Uterus (tissue), 4 donors: ENCODE results near the gene NKAIN2. TPM values are rescaled to one million over a fixed set of nuclear protein-coding genes. Genes with fewer than 3 reads are reported as not detected.

Experiments used
- DNase-seq, 2 donors: peaks; one replicate each; pipeline ENCODE4 v3.0.0-alpha.2; 2019 to 2020
- H3K27ac ChIP-seq, 2 donors: fragments of 200-600 bp; sonication (generic); 1 replicate in 1 of 2; 2 replicates in 1 of 2; pipeline ENCODE4 v1.5.1; 2016 to 2018
- H3K27me3 ChIP-seq, 2 donors: fragments of 200-600 bp; sonication (generic); one replicate each; pipeline ENCODE4 v1.5.1; 2018 to 2019; ENCODE audit warnings: control low read depth in 1 of 2
- H3K36me3 ChIP-seq, 2 donors: fragments of 200-600 bp; sonication (generic); one replicate each; pipeline ENCODE4 v1.5.1; 2019; ENCODE audit warnings: control low read depth in 1 of 2
- H3K4me1 ChIP-seq, 2 donors: fragments of 200-600 bp; sonication (generic); one replicate each; pipeline ENCODE4 v1.5.1; 2018 to 2019; ENCODE audit warnings: control low read depth in 1 of 2
- H3K4me3 ChIP-seq, 2 donors: fragments of 200-600 bp; sonication (generic); 1 replicate in 1 of 2; 2 replicates in 1 of 2; pipeline ENCODE4 v1.5.1; 2018 to 2019; ENCODE audit warnings: mild to moderate bottlenecking in 1 of 2
- H3K9me3 ChIP-seq, 2 donors: fragments of 200-600 bp; sonication (generic); one replicate each; pipeline ENCODE4 v1.5.1; 2019; ENCODE audit warnings: control low read depth in 1 of 2
- POLR2A ChIP-seq, 2 donors: fragments of 450-650 bp; IDR thresholded peaks; one replicate each; pipeline ENCODE4 v1.6.1; 2016; ENCODE audit warnings: antibody characterized with exemption in 2 of 2, mild to moderate bottlenecking in 1 of 2, moderate library complexity in 1 of 2
- intact Hi-C: fragments of 100-400 bp; cut with DNase I; formaldehyde crosslinking; loops from one replicate; pipeline ENCODE4 v1.15.1; 2023; ENCODE audit warnings: low total_unique reads
- total RNA-seq, 4 donors: library from RNA; depleted of rRNA in 3 of 4; stranded (reverse); fragments of >200 nt in 3 of 4; gene quantifications; one replicate each; pipeline versions ENCODE4 v1.1.0 to v1.2.4, GENCODE V29; 2014 to 2023
- TF ChIP-seq, protein P1 (sequence below), 4 experiments: fragments of 200-600 bp in 2 of 4; fragments of 450-650 bp in 2 of 4; sonication (generic) in 2 of 4; IDR thresholded peaks; one replicate each; pipeline ENCODE4 v1.5.1; 2016 to 2019; ENCODE audit warnings: antibody characterized with exemption in 4 of 4, mild to moderate bottlenecking in 2 of 4, moderate library complexity in 1 of 4
- donor health status: DM: yes; HTN: yes; CAD: no.

NKAIN2 gene
- total RNA-seq, 4 donors from 2014 or later = 0.59 to 1.1 (median 1.0) TPM; not detected in 1

DNA sequence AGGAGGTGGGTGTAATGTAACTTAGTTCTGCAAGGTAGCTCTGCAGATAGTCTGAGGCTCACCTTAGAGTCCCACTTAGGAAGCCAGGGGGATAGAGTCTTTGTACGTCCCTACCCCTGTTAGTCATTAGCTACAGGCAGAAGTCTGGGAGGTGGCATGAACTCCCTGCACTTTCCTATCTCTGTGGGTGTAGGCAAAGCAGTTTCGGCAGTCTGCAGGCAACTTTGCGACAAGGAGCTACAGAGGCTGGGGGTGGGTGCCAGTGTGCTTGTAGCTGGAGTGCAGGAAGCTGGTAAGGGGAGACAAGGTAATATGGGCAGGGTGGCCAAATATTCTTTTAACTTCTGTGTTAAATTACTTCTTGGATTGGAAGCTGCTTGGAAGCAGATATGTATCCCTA lies 45.7 kb downstream of the NKAIN2 start:
- intact Hi-C loops = no loop called here
- no peaks in the 10 kb centered on the region for H3K9me3 ChIP-seq
- no peak overlapping the region for H3K27ac ChIP-seq

DNA sequence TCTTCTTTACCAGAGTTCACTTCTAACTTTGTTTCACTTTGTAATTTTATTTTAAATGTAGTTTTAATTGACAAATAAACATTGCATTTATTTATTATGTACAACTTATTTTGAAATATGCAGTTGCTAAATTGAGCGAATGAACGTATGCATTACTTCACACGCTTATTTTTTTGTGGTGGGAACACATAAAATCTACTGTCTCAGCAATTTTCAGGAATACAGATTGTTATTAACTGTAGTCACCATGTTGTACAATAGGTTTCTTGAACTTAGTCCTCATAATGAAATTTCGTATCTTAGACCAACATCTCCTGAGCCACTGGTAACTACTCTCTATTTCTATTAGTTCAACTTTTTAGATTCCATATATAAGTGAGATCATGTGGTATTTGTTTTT lies 46.9 kb downstream of the NKAIN2 start:
- Histone ChIP-seq H3K27ac (no peak overlapping the region), H3K9me3 (no peaks in the 10 kb centered on the region)

More for the DNA sequence above, 45.7 kb downstream of the NKAIN2 start:
- no peak overlapping the region for H3K4me3 ChIP-seq
- H3K27me3 ChIP-seq = no peaks in the 10 kb centered on the region
- DNase-seq = no peak
- TF ChIP-seq, protein P1, sequence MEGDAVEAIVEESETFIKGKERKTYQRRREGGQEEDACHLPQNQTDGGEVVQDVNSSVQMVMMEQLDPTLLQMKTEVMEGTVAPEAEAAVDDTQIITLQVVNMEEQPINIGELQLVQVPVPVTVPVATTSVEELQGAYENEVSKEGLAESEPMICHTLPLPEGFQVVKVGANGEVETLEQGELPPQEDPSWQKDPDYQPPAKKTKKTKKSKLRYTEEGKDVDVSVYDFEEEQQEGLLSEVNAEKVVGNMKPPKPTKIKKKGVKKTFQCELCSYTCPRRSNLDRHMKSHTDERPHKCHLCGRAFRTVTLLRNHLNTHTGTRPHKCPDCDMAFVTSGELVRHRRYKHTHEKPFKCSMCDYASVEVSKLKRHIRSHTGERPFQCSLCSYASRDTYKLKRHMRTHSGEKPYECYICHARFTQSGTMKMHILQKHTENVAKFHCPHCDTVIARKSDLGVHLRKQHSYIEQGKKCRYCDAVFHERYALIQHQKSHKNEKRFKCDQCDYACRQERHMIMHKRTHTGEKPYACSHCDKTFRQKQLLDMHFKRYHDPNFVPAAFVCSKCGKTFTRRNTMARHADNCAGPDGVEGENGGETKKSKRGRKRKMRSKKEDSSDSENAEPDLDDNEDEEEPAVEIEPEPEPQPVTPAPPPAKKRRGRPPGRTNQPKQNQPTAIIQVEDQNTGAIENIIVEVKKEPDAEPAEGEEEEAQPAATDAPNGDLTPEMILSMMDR (IDR thresholded peaks at IDR 0.05) = no peak
- no peak for TF ChIP-seq POLR2A (IDR thresholded peaks at IDR 0.05)
- H3K4me1 ChIP-seq = no peaks in the 10 kb centered on the region
- H3K36me3 ChIP-seq = no peaks in the 10 kb centered on the region

DNA sequence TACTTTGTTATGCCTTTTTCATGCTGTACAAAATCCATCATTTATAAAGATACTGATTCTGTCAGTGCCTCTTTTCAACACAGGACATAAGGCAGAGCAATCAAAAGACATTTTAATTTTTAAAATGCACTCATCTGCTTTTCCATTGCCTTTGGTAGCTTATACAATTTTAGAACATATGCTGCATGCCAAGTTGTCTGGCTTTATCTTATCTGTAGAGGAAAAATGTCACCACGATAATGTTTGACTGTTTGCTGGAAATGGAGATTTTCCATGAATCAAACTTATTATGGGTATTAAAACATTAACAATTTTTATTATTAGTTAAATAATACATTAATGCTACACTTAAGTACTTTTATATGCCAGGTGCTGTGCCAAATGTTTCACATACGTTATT lies 50.5 kb downstream of the NKAIN2 start:
- no peaks in the 10 kb centered on the region for H3K36me3 ChIP-seq
- intact Hi-C loops = no loop called here

More for the DNA sequence above, 46.9 kb downstream of the NKAIN2 start:
- no peak for DNase-seq
- no peaks in the 10 kb centered on the region for H3K4me1 ChIP-seq
- no peaks in the 10 kb centered on the region for H3K27me3 ChIP-seq
- intact Hi-C loops = no loop called here
- TF ChIP-seq, protein P1 (IDR thresholded peaks at IDR 0.05) = no peak
- TF ChIP-seq POLR2A (IDR thresholded peaks at IDR 0.05) = no peak
- no peak overlapping the region for H3K4me3 ChIP-seq
- H3K36me3 ChIP-seq = no peaks in the 10 kb centered on the region

DNA sequence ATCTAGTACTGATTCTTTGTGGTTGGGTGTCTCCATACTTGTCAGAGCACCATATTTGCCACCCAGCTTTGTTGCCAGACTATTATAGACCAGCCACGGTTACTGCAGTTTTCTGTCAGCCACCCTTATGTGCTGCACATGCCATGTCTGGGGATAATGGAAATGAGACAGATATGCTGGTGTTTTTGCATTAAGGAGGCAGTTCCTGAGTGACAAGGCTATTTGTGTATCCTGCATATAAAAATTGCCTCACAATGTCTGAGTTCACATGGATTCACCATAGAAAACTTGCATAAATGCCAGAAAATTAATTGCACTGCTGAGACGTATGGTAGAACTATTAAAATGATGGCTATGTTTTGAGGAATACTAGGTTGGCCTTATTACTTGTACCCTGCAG lies 51.8 kb downstream of the NKAIN2 start:
- intact Hi-C loops = no loop called here
- no peaks in the 10 kb centered on the region for H3K4me1 ChIP-seq
- no peaks in the 10 kb centered on the region for H3K27me3 ChIP-seq
- H3K4me3 ChIP-seq = no peak overlapping the region
- H3K27ac ChIP-seq = no peak overlapping the region
- no peak for DNase-seq
- no peaks in the 10 kb centered on the region for H3K36me3 ChIP-seq
- TF ChIP-seq POLR2A (IDR thresholded peaks at IDR 0.05) = no peak
- TF ChIP-seq, protein P1 (IDR thresholded peaks at IDR 0.05) = no peak
- H3K9me3 ChIP-seq = no peaks in the 10 kb centered on the region

More for the DNA sequence above, 50.5 kb downstream of the NKAIN2 start:
- Histone ChIP-seq H3K9me3 (no peaks in the 10 kb centered on the region), H3K4me1 (no peaks in the 10 kb centered on the region), H3K27ac (no peak overlapping the region), H3K27me3 (no peaks in the 10 kb centered on the region), H3K4me3 (no peak overlapping the region)
- TF ChIP-seq, protein P1 (IDR thresholded peaks at IDR 0.05) = no peak
- TF ChIP-seq POLR2A (IDR thresholded peaks at IDR 0.05) = no peak
- no peak for DNase-seq

DNA sequence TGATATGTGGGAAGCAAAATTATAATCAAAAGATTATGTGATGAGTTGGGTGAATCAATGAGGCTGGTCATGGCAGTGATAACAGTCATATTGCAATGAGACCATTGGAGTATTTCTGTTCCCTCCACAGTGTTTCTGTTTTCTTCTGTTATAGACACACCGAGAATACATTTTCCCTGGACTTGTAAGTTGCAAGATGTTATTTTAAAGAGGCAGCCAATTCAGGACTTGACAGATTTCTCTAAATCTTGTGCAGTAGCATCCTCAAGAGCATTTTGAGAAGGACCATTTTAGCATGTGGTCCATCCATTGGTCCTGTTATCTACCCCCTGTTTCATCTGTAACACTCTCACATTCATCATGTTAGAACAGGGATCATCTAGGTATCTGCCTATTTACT lies 55.6 kb downstream of the NKAIN2 start:
- DNase-seq = no peak
- no peaks in the 10 kb centered on the region for H3K9me3 ChIP-seq
- no peak overlapping the region for H3K4me3 ChIP-seq
- TF ChIP-seq, protein P1 (IDR thresholded peaks at IDR 0.05) = no peak
- no peak for TF ChIP-seq POLR2A (IDR thresholded peaks at IDR 0.05)
- H3K27ac ChIP-seq = no peak overlapping the region
- intact Hi-C loops = no loop called here
- H3K27me3 ChIP-seq = no peaks in the 10 kb centered on the region
- no peaks in the 10 kb centered on the region for H3K4me1 ChIP-seq
- H3K36me3 ChIP-seq = no peaks in the 10 kb centered on the region
